ENCODE data around the gene OR8G1.
"Not testable (repeated sequence)": the region's sequence is repeated elsewhere in the genome, so short reads cannot be mapped to it uniquely, and the experiment has no call there.

Gene OR8G1

DNA sequence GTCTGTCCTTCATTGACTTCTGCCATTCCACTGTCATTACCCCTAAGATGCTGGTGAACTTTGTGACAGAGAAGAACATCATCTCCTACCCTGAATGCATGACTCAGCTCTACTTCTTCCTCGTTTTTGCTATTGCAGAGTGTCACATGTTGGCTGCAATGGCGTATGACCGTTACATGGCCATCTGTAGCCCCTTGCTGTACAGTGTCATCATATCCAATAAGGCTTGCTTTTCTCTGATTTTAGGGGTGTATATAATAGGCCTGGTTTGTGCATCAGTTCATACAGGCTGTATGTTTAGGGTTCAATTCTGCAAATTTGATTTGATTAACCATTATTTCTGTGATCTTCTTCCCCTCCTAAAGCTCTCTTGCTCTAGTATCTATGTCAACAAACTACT, 9.0 kb downstream of the OR8G1 start:
- DNase-seq, result not testable (repeated sequence)

DNA sequence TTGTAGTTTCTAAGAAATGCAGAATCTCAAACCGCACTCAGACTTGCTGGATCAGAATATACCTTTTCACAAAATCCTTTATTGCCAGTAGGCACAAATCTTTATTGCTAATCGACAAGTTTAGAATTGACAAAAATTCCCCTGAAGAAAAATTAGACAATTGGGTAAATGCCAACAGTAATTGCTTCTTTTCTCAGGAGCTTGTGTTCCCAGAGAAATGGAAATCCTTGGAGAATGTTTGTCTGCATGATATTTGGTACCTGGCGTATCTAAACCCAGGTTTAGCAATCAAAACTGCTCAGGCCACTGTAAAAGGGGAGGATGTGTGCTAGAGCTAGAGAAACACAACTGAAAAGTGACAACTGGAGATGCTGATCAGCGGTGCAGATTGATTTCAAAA, 15.2 kb downstream of the OR8G1 start, which contains the start of gene OR8G5:
OR8G5 (plus strand) TSS at position 301 of the 400 bp plus-strand sequence. CDS start 8,556 bp downstream, outside the sequence.
- DNase-seq, result no peak

DNA sequence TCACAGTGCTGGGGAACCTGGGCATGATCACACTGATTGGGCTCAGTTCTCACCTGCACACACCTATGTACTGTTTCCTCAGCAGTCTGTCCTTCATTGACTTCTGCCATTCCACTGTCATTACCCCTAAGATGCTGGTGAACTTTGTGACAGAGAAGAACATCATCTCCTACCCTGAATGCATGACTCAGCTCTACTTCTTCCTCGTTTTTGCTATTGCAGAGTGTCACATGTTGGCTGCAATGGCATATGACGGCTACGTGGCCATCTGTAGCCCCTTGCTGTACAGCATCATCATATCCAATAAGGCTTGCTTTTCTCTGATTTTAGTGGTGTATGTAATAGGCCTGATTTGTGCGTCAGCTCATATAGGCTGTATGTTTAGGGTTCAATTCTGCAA, 24.1 kb downstream of the OR8G1 start:
- not testable (repeated sequence) for DNase-seq

DNA sequence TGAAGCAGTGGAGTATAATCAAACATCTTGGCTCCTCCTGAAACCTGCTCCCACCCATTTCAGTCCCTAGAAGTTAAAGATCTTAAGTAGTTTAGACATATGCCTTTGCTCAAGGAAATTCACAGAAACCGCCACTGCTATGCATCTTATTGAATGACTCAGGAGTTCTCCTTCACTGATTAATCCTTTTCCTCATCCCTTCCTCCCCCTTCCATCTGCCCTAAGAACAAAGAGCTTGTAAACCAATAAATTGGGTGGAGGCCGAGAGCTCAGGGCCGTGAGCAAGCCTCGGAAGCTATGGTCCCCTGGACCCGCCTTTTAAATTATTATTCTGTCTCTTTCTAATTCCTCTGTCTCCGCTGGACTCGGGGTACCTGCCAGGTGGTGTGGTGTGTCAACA, 30.0 kb downstream of the OR8G1 start:
- not testable (repeated sequence) for DNase-seq

DNA sequence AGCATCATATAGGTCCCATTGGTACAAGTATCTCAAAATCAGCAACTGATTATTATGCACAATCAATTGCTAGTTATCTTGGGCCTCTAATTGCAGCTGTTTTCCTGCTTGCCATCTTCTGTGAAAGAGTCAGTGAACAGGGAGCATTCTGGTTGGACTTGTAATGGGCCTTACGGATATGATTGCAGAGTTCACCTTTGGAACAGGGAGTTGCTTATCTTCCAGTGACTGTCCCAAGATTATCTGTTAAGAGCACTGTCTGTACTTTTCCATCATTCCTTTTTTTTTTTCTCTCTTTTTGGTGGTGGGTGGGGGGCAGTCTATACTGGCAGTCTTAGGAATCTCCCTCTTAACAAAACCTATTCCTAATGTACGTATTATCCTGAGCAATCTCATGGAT, 33.1 kb downstream of the OR8G1 start:
- no peak for DNase-seq

DNA sequence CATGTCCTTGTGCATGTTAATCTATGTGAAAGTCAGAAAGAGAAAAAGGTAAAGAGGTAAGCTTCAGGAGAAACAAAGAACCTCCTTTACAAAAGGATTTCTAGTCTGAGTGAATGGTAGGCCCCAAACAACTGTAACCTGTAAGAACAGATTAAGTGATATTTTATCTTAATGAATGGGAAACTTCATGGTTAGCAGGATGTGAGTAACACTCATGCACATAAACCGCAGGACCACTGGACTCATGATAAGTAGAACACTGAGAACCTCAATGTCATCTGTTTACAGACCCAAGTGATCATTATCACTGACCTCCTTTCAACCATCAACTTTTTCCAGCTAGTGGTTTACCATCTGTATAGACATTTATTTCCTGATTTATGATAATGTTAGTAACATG, 35.2 kb downstream of the OR8G1 start:
- DNase-seq, result no peak

DNA sequence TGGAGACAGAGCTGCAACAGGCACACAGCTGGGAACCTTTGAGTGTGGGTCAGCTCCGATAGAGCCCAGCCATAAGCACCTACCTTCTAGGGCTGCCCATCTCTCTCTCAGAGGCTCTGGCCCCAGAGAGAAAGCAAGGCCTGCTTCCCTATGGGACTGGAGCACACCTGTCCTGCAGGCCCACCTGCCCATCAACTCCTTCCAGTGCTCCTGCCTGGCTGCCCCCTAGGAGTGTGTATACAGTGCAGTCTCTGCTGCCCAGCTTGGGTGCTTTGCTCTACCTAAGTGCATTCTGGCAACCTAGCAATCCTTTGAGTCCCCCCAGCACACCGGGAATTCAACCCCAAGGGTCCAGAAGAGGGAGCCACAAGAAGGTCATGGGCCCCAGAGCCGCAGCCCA, 36.3 kb downstream of the OR8G1 start:
- no peak for DNase-seq

DNA sequence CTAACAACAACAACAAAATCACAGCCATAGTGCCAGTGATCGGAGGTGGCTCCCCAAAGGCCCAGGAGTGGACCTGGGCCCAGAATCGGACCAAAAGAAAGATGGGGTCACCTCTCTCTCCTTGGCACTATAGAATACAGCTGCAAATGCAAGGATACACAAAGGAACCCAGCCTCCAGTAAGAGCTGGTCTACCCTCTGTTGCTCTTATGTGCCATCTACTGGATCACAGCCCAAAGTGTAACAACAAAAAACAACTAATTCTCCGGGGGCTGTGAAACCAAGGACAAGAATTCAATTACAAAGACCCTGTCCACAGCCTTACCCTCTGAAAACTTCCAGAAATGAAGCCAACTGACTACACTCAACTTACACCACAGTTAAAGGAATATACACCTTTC, 36.9 kb downstream of the OR8G1 start:
- DNase-seq, result no peak

DNA sequence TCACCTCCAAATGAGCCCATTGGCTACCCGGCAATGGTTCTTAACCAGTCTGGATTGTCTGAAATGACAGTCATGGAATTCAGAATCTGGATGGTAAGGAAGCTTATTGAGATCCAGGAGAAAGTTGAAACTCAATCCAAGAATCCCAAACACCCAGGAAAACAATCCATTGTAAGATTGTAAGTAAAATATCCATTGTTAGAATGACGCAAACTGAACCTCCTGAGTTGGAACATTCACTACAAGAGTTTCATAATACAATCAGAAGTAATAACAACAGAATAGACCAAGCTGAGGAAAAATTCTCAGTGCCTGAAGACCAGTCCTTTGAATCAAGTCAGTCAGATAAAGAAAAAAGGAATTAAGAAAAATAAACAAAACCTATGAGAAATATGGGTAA, 37.4 kb downstream of the OR8G1 start:
- no peak for DNase-seq

DNA sequence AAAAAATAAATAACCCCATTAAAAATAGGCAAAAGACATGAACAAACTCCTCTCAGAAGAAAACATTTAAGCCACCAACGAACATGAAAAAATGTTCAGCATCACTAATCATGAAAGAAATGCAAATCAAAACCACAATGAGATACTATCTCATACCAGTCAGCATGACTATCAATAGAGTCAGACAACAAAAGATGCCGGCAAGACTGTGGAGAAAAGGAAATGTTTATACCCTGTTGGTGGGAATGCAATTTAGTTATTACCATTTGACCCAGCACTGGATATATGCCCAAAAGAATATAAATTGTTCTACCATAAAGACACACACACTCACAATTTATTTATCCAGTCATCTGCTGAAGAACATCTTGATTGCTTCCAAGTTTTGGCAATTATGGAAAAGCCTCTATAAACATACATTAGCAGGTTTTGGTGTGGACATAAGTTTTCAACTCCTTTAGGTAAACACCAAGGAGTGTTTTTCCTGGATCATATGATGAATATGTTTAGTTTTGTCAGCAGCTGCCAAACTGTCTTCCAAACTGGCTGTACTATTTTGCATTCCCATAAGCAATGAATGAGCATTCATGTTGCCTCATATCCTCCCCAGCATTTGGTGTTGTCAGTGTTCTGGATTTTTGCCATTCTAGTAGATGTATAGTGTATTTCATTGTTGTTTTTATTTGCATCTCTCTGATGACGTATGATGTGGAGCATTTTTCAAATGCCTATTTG, 44.9 kb downstream of the OR8G1 start:
- DNase-seq, result no peak

DNA sequence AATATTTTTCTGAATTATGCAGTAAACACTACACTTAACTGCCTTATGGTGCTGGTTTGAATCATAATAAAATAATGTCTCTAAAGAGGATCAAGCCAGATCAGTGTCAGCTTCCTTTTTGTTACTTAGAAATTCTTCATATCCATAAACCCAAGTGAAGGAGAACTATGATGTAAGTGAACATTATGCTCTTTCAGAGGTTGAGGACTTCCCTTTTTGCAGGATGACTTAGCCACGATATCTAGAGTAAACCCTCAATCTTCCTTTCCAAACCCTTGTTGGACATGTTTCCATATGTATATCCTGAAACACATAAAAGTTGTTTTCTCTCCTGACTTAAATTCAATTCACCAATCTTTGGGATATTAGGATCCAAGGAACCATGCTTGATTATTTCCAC, 53.8 kb downstream of the OR8G1 start:
- no peak for DNase-seq

DNA sequence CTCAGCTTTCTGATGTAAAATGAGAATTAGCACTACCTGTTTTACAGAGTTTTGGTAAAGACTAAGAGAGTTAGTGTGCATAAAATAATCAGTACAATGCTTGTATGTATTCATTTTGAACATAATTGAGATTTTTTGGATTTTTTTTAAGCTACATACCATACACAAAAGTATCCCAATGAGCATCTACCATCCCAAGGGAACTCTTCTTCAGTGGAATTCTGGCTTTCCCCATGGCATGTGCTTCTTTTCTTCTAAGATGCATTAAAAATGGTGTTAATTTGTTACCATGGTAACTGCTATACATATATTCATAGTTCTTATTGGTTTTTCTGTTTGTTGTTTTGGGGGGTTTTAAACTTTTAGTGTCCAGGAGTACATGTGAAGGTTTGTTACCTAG, 55.1 kb downstream of the OR8G1 start:
- no peak for DNase-seq

DNA sequence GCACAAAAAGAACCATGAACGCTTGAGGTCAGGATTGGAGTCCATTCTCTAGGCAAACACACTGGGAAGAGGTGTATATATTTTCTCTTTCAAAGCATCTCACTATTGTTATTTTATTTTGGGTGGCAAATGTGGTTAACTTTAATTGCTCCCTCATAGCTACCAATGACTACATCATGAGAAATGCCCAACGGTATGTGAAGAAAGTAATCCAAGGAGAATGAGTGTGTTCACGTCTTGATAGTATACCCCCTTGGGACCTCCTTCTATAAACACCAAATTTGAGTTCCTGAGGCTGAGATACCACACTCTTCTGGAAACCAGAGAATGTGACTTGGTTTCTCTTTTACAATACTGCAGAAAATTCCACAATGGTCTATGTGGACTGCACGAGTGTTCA, 57.0 kb downstream of the OR8G1 start:
- DNase-seq, result no peak

DNA sequence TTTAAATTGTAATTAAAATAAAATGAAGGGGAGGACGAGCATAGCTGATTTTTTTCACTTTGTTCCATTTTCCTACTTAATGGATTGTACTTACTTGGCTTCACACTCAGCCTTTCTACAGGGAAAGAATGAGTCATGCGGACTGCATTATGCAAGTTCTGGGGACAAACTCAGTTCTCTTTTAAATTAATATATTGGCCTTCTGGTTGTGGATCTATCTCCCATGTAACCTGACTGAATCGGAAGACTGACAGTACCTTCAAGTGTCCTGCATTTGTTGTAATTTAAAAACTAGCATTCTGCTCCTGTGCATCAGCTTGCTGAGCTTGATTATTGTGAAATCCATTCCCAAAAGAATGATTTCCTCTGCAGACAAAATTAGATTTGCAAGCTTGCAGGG, 60.7 kb downstream of the OR8G1 start:
- no peak for DNase-seq

DNA sequence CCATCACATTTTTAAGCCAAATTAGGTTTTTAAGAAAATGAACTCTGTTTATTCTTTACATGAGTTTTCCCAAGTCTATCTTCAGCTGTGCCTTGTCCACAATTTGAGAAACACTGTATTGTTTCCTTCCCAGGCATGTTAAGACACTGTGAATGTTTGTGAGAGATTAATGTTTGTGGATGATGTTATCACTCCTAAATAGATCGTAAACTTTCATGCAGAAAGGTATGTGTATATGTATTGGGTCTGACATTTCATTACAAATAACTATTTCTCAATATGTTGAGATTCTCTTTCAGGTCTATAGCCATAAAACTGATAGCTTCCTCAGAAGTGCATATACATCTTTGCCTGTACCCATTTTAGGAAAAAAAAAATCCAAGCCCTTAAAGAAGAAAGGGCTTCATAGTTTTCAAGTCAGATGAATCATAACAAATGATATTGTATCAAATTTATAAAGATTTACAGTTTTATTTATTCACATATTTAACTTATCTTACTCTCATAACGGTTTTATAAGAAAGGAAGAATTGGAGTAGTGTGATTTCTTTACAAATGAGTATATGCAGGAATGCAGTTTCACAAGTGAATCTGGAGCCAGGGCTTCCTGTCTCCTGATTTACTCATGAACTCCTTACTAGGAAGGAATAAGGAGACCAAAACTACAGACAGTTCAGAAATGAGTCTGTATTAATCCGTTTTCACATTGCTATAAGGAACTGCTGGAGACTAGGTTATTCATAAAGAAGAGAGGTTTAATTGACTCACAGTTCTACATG, 61.6 kb downstream of the OR8G1 start:
- no peak for DNase-seq
